ENCODE measurements around the gene PGLYRP4.

GRCh38 chr1:153375511-153375910, 26.9 kb upstream of the PGLYRP4 start, which contains the start of gene S100A12:
- TF ChIP-seq CTCF (conservative IDR thresholded peaks at IDR 0.05 in 1 of 2, IDR thresholded peaks at IDR 0.05 in 1 of 2; ENCODE audit: extremely low read depth in 1 of 2, insufficient read depth in 1 of 2, low read depth in 1 of 2, low read length in 2 of 2): no peak
- no peak for TF ChIP-seq EZH2 (IDR thresholded peaks at IDR 0.05; ENCODE audit: borderline replicate concordance, low read length)
